GM10266 (cell line): ENCODE results near the gene KCNK1.

Experiments used
- DNase-seq: peaks from one replicate; pipeline ENCODE4 v3.0.0; 2012; ENCODE audit errors: extremely low spot score
- CTCF ChIP-seq: IDR thresholded peaks from 2 replicates; pipeline ENCODE4 v1.5.1; 2012; ENCODE audit warnings: mild to moderate bottlenecking, low read depth; ENCODE audit not compliant: control insufficient read depth, insufficient read depth; ENCODE audit errors: missing control alignments

Gene KCNK1

GRCh38 chr1:233704170-233704897, 90.4 kb downstream of the KCNK1 start:
- DNase-seq = no peak
- TF ChIP-seq CTCF = no peak

DNA sequence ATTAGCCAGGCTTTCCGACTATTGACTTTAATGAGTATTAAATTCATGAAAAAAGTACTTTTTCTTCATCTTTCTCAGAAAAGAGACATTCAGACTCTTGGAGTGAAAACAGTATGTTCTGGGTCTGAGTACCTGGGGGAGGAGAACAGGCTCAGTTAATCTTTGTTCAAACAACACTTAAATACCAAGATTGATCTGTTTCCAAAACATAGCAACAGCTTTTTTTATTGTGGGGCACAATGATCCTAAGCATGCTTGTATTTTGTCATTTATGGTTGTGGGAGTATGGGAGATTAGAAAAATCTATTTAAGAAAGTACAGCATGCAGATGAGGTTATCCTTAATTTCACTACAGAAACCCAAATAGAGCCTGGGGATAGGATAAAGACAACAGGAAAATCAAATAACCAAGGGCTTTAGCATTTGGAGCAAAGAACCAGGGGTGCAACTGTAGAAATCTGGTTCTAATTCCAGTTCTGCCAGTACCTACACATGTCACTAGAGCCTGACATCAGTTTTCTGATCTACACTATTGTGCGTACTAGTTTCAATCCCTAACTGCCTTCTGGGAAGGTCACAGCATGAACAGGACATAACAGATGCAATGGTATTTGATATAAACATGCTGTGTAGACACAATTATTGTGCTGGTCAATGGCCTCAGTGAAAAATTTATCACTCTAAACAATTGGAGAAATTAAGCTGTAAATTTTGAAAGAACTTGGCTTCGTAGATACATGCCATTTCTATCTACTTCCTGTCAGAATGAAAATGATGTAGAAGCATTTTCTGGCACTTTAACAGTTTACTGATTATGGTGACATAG, 91.2 kb downstream of the KCNK1 start:
- no peak for DNase-seq
- no peak for TF ChIP-seq CTCF

- DNase-seq = no peak
- TF ChIP-seq CTCF = no peak
These were observed 93.4 kb downstream of the KCNK1 start for GRCh38 chr1:233707153-233707879.

DNA sequence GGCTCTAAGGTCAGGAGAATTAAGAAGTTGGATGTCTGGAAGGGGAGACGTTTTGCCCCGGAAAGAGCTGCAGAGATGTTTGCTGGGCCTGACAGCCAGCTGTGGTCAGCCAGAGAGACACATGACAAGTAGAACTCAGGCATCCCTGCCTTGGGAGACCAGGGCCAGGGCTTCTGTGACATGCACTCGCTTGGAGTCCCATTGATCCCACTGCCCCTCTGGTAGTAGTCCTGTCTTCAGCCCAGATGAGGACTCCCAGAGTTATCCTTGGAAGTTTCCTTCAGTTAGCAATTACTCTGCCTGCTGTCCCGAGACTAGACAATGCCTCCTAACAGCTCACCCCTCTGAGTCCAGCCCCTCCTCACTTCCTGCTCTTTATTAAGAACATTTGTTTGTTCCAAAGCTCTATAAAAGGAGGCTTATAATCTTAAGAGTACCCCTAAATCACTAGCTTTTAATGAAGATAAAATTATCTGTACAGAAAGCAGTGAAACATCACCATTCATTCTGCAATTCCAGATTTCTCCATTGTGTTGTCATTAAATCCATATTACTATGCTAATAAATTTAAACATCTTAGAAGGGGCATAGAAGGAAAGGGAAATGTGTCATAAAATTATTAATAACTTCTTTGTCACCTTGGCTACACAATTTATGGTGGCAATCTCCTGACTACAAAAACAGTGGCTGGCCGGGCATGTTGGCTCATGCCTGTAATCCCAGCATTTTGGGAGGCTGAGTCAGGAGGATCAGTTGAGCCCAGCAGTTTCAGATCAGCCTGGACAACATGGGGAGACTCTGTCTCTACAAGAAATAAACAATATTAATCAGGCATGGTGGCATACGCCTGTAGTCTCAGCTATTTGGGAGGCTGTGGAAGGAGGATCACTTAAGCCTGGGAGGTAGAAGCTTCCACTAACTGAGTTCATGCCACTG, 94.2 kb downstream of the KCNK1 start:
- DNase-seq = no peak
- TF ChIP-seq CTCF = no peak

GRCh38 chr1:233710031-233710430, 96.1 kb downstream of the KCNK1 start:
- TF ChIP-seq CTCF = no peak
- no peak for DNase-seq

DNA sequence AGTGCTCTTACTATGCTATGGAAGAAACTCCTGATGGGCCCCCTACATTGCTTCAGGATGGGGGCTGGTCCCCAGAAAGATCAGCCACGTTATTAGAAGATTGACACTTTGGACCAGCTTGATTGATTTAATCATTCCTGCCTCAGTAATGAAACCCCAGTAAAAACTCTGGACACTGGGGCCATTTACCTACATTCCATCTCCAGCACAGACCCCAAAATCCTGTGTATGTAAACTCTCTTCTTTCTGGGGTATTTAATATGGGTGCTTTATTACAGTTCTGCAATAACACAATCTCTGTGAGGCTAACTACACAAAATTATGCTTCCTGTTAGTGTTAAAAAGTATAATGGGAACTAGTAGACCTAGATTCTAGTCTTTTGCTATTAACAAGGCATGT, 96.6 kb downstream of the KCNK1 start:
- no peak for DNase-seq
- no peak for TF ChIP-seq CTCF
